HepG2 (cell line): ENCODE data around the gene PDE1C. TPM values are rescaled to one million over a fixed set of nuclear protein-coding genes. Genes with fewer than 3 reads are reported as not detected.

Experiments
- ATAC-seq: fragments of 200-7000 bp; cut with Tn5 transposase; 3 replicates; pipeline ENCODE4 v1.9.1; 2020; ENCODE audit warnings: mild to moderate bottlenecking, moderate library complexity
- BruUV-seq: library from RNA; stranded (reverse); fragments of 400-500 nt; replicated peaks from 2 replicates; lab custom pipeline; 2021; lab: Mats Ljungman, UMichigan
- CTCF ChIA-PET: fragments of 300-600 bp; formaldehyde crosslinking; extraction: SDS; loops from one replicate; lab custom pipeline; 2021; ENCODE audit warnings: low total read pairs, inconsistent platforms, low intra/inter-chr PET ratio; lab: Yijun Ruan, JAX
- POLR2A ChIA-PET: fragments of 350-600 bp; sonication (Branson Sonifier 250); formaldehyde crosslinking; loops from one replicate; lab custom pipeline; 2020; ENCODE audit warnings: antibody characterized with exemption, inconsistent platforms; lab: Yijun Ruan, JAX
- DNase-seq: peaks from one replicate; pipeline ENCODE4 v3.0.0-alpha.2; 2015; ENCODE audit warnings: low spot score
- FAIRE-seq: peaks from 3 replicates; lab custom pipeline; 2011; peaks lifted over from hg19 to GRCh38; lab: Jason Lieb, UNC
- H2AFZ ChIP-seq: one replicate; pipeline ENCODE4 v1.6.1; 2011; ENCODE audit warnings: low read length, inconsistent platforms
- H3K27ac ChIP-seq: fragments of 300-600 bp; 3 replicates; pipeline ENCODE4 v1.8.0; 2011; ENCODE audit warnings: mixed run types, mild to moderate bottlenecking, mixed read lengths, low read length, inconsistent platforms; ENCODE audit not compliant: insufficient read depth; ENCODE audit errors: extremely low read length
- H3K27me3 ChIP-seq, 2 experiments: fragments of 200-600 bp in 1 of 2; 2 replicates in 1 of 2; 3 replicates in 1 of 2; pipeline versions ENCODE4 v1.6.0 to v1.8.0; 2011; ENCODE audit warnings: low read length in 2 of 2, mild to moderate bottlenecking in 2 of 2, moderate library complexity in 2 of 2, inconsistent platforms in 1 of 2; ENCODE audit not compliant: insufficient read depth in 2 of 2, control insufficient read depth in 1 of 2
- H3K36me3 ChIP-seq, 2 experiments: fragments of 200-600 bp in 1 of 2; replicated peaks in 1 of 2; 2 replicates in 1 of 2; 3 replicates in 1 of 2; pipeline versions ENCODE4 v1.5.1 to v1.8.0; 2011; ENCODE audit warnings: low read length in 2 of 2, inconsistent platforms in 1 of 2; ENCODE audit not compliant: insufficient read depth in 2 of 2, control insufficient read depth in 1 of 2
- H3K4me1 ChIP-seq: 2 replicates; pipeline ENCODE4 v1.5.1; 2012; ENCODE audit warnings: low read length, inconsistent platforms; ENCODE audit not compliant: insufficient read depth
- H3K4me2 ChIP-seq: 2 replicates; pipeline ENCODE4 v1.6.0; 2011; ENCODE audit warnings: low read depth, low read length, inconsistent platforms
- H3K4me3 ChIP-seq, 3 experiments: fragments of 200-600 bp in 1 of 3; sonication (generic), shearing (Covaris generic) in 1 of 3; replicated peaks in 1 of 3; 2 replicates each; pipeline ENCODE4 v1.5.1; 2011 to 2016; ENCODE audit warnings: low read length in 3 of 3, inconsistent platforms in 2 of 3, low read depth in 2 of 3, mild to moderate bottlenecking in 2 of 3, control low read depth in 1 of 3, mixed read lengths in 1 of 3; ENCODE audit not compliant: insufficient read depth in 1 of 3
- H3K79me2 ChIP-seq: one replicate; pipeline ENCODE4 v1.6.1; 2011; ENCODE audit warnings: low read length, inconsistent platforms; ENCODE audit not compliant: insufficient read depth
- H3K9ac ChIP-seq: 2 replicates; pipeline ENCODE4 v1.6.0; 2011; ENCODE audit warnings: mild to moderate bottlenecking, low read depth, low read length, inconsistent platforms; ENCODE audit not compliant: insufficient read depth
- H3K9me3 ChIP-seq: 2 replicates; pipeline ENCODE4 v1.5.1; 2012; ENCODE audit warnings: mild to moderate bottlenecking, low read length
- H4K20me1 ChIP-seq: 2 replicates; pipeline ENCODE4 v1.6.0; 2011; ENCODE audit warnings: inconsistent platforms, mild to moderate bottlenecking, low read length, moderate library complexity; ENCODE audit not compliant: insufficient read depth
- HCFC1 ChIP-seq: fragments of 150-350 bp; IDR thresholded peaks from 2 replicates; pipeline ENCODE4 v1.6.1; 2014; ENCODE audit warnings: low read depth, low read length
- HMG20B ChIP-seq: conservative IDR thresholded peaks from 2 replicates; pipeline ENCODE4 v1.6.1; 2016; ENCODE audit warnings: missing genetic modification reagents, missing compliant biosample characterization
- KAT7 ChIP-seq: IDR thresholded peaks from 2 replicates; pipeline ENCODE4 v1.6.1; 2018; ENCODE audit warnings: borderline replicate concordance, missing compliant biosample characterization
- MEIS2 ChIP-seq: sonication (generic); formaldehyde crosslinking; IDR thresholded peaks from 2 replicates; pipeline ENCODE4 v1.9.0; 2021; ENCODE audit warnings: mild to moderate bottlenecking, missing genetic modification reagents
- MTF2 ChIP-seq: sonication (generic); formaldehyde crosslinking; IDR thresholded peaks from 2 replicates; pipeline ENCODE4 v1.5.0; 2020; ENCODE audit warnings: missing genetic modification reagents, borderline replicate concordance
- NCOA5 ChIP-seq: sonication (generic); formaldehyde crosslinking; IDR thresholded peaks from 2 replicates; pipeline ENCODE4 v1.4.0; 2020; ENCODE audit warnings: missing genetic modification reagents
- ZBTB10 ChIP-seq: sonication (generic); formaldehyde crosslinking; IDR thresholded peaks from 2 replicates; pipeline ENCODE4 v1.4.0; 2020; ENCODE audit warnings: missing genetic modification reagents, borderline replicate concordance
- ZNF256 ChIP-seq: sonication (generic); formaldehyde crosslinking; conservative IDR thresholded peaks from 2 replicates; pipeline ENCODE4 v1.4.0; 2020; ENCODE audit warnings: missing genetic modification reagents
- ZNF558 ChIP-seq: sonication (generic); formaldehyde crosslinking; IDR thresholded peaks from 2 replicates; pipeline ENCODE4 v1.9.0; 2022; ENCODE audit warnings: mild to moderate bottlenecking, missing genetic modification reagents, borderline replicate concordance
- ZNF567 ChIP-seq: sonication (generic); formaldehyde crosslinking; IDR thresholded peaks from 2 replicates; pipeline ENCODE4 v1.8.1; 2023; ENCODE audit warnings: mild to moderate bottlenecking, missing genetic modification reagents, borderline replicate concordance
- ZNF766 ChIP-seq: sonication (generic); formaldehyde crosslinking; IDR thresholded peaks from 2 replicates; pipeline ENCODE4 v1.5.0; 2020; ENCODE audit warnings: missing genetic modification reagents, borderline replicate concordance
- WGBS: methylation state at CpG from one replicate; pipeline ENCODE4 v1.1.6; 2017; ENCODE audit warnings: low lambda C conversion rate; 5-methylcytosine and 5-hydroxymethylcytosine counted together
- in situ Hi-C: cut with HindIII; loops from 2 replicates; pipeline ENCODE4 v1.10.0; 2017; ENCODE audit warnings: low pct_unique_long_range_greater_than_20kb; ENCODE audit not compliant: extremely low pct_ligation_motif_present
- intact Hi-C: fragments of 100-400 bp; cut with micrococcal nuclease; formaldehyde crosslinking; loops from one replicate; pipeline ENCODE4 v1.10.0; 2022; ENCODE audit not compliant: unreplicated experiment
- polyA plus RNA-seq, 8 experiments: library from polyadenylated mRNA; depleted of rRNA in 3 of 8; stranded (reverse) in 7 of 8; unstranded in 1 of 8; fragments of >200 nt; fragmentation: Illumina TruSeq in 4 of 8; extraction: Trizol in 4 of 8; gene quantifications; 2 replicates each; pipeline versions ENCODE4 v1.2.1 to v1.2.3, GENCODE V29; 2011 to 2016; ENCODE audit warnings: low read depth in 4 of 8, missing spikeins in 1 of 8, mixed read lengths in 1 of 8; ENCODE audit not compliant: insufficient read depth in 1 of 8
- total RNA-seq, 5 experiments: library from RNA; depleted of rRNA; stranded (reverse); fragments of >200 nt; fragmentation: Illumina TruSeq; extraction: Trizol; gene quantifications; 2 replicates each; pipeline ENCODE4 v1.2.3, GENCODE V29; 2016; ENCODE audit warnings: low read depth in 1 of 5
- TF ChIP-seq, protein P1 (sequence below): fragments of 450-650 bp; IDR thresholded peaks from 2 replicates; pipeline ENCODE4 v1.6.1; 2016
- TF ChIP-seq, protein P2 (sequence below): sonication (generic); formaldehyde crosslinking; IDR thresholded peaks from 2 replicates; pipeline ENCODE4 v1.4.0; 2020; ENCODE audit warnings: missing genetic modification reagents

Gene PDE1C
- total and polyA plus RNA-seq, 2 of the 13 experiments (the other 11 are each of a cell fraction or from before 2014, with no cell fraction given): not detected

DNA sequence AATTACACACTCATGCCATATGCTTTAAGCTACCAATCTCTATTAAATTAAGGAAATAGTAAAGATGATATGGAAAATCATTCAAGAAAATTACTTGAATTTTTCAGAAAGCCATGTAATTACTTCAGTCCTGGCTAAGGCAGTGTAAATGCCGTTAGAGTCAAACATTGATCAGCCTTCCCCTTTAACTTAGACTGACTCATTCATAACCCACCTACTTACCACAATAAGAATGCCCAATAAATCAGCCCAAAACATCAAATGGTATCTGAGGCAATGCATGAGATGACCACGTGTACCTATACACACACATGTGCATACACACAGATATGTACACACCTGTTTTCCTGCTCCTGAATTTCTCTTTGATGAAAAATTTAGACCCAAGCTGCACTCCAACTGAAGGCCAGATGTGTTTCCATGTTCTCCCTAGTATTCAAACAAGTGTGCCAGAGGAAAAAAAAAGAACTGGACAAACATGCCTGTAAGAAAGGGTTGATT, 30.2 kb upstream of the PDE1C start:
- DNase-seq (no peak), ATAC-seq (no peak), FAIRE-seq (no peak)
- Histone ChIP-seq H3K27me3 (no peaks in the 10 kb centered on the region), H3K36me3 (no peaks in the 10 kb centered on the region), H3K27ac (no peak overlapping the region), H3K9ac (no peak overlapping the region), H3K4me1 (no peaks in the 10 kb centered on the region), H4K20me1 (no peaks in the 10 kb centered on the region), H3K9me3 (no peaks in the 10 kb centered on the region), H3K79me2 (no peaks in the 10 kb centered on the region), H2AFZ (no peak overlapping the region), H3K4me3 (no peak overlapping the region), H3K4me2 (no peak overlapping the region)
- ChIA-PET POLR2A (no interaction called here), CTCF (no interaction called here)
- in situ Hi-C loops (no loop called here), intact Hi-C loops (no loop called here)
- no TSS peak for BruUV-seq
- WGBS: 0% methylated on average over 2 of the region's 2 CpGs
- no peak for TF ChIP-seq KAT7
- TF ChIP-seq HMG20B (CRISPR knock-in tag): no peak
- no peak for TF ChIP-seq NCOA5 (CRISPR knock-in tag)
- TF ChIP-seq, protein P1, sequence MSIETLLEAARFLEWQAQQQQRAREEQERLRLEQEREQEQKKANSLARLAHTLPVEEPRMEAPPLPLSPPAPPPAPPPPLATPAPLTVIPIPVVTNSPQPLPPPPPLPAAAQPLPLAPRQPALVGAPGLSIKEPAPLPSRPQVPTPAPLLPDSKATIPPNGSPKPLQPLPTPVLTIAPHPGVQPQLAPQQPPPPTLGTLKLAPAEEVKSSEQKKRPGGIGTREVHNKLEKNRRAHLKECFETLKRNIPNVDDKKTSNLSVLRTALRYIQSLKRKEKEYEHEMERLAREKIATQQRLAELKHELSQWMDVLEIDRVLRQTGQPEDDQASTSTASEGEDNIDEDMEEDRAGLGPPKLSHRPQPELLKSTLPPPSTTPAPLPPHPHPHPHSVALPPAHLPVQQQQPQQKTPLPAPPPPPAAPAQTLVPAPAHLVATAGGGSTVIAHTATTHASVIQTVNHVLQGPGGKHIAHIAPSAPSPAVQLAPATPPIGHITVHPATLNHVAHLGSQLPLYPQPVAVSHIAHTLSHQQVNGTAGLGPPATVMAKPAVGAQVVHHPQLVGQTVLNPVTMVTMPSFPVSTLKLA: peak; percentile 95

GRCh38 chr7:32094516-32094915, 24.3 kb upstream of the PDE1C start:
- Histone ChIP-seq H3K4me2 (no peak overlapping the region), H3K9me3 (no peaks in the 10 kb centered on the region), H3K4me1 (no peaks in the 10 kb centered on the region), H3K79me2 (no peaks in the 10 kb centered on the region), H3K27ac (no peak overlapping the region), H3K36me3 (no peaks in the 10 kb centered on the region), H3K9ac (no peak overlapping the region), H2AFZ (no peak overlapping the region), H3K4me3 (no peak overlapping the region), H3K27me3 (no peaks in the 10 kb centered on the region), H4K20me1 (no peaks in the 10 kb centered on the region)
- no TSS peak for BruUV-seq
- ATAC-seq: no peak
- no CpG with 5 or more reads among the region's 4 CpGs for WGBS
- ChIA-PET CTCF (no interaction called here), POLR2A (no interaction called here)
- no peak for FAIRE-seq
- intact Hi-C loops: no loop called here
- no peak for DNase-seq
- in situ Hi-C loops: no loop called here
- TF ChIP-seq ZBTB10 (CRISPR knock-in tag): no peak
- TF ChIP-seq ZNF256 (CRISPR knock-in tag): no peak
- TF ChIP-seq MTF2 (CRISPR knock-in tag): no peak
- TF ChIP-seq ZNF558 (CRISPR knock-in tag): no peak
- no peak for TF ChIP-seq MEIS2 (CRISPR knock-in tag)
- TF ChIP-seq, protein P2, sequence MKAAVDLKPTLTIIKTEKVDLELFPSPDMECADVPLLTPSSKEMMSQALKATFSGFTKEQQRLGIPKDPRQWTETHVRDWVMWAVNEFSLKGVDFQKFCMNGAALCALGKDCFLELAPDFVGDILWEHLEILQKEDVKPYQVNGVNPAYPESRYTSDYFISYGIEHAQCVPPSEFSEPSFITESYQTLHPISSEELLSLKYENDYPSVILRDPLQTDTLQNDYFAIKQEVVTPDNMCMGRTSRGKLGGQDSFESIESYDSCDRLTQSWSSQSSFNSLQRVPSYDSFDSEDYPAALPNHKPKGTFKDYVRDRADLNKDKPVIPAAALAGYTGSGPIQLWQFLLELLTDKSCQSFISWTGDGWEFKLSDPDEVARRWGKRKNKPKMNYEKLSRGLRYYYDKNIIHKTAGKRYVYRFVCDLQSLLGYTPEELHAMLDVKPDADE (CRISPR knock-in tag): no peak
- TF ChIP-seq ZNF766 (CRISPR knock-in tag): no peak
- no peak for TF ChIP-seq HCFC1
- no peak for TF ChIP-seq ZNF567 (CRISPR knock-in tag)
